ENCODE measurements around the gene MICALL2.

Gene MICALL2

GRCh38 chr7:1394371-1394770, 64.9 kb downstream of the MICALL2 start:
- DNase-seq (ENCODE audit: low read depth in 2 of 2): no peak

GRCh38 chr7:1393421-1393820, 65.8 kb downstream of the MICALL2 start:
- no peak for DNase-seq (ENCODE audit: low read depth in 2 of 2)

GRCh38 chr7:1392556-1392955, 66.7 kb downstream of the MICALL2 start:
- DNase-seq (ENCODE audit: low read depth in 2 of 2): no peak

GRCh38 chr7:1391449-1391848, 67.8 kb downstream of the MICALL2 start:
- no peak for DNase-seq (ENCODE audit: low read depth in 2 of 2)

GRCh38 chr7:1388703-1389335, 70.5 kb downstream of the MICALL2 start:
- no peak for DNase-seq (ENCODE audit: low read depth in 2 of 2)

- DNase-seq (ENCODE audit: low read depth in 2 of 2): no peak
Observed at GRCh38 chr7:1388021-1388702, 71.1 kb downstream of the MICALL2 start.

- no peak for DNase-seq (ENCODE audit: low read depth in 2 of 2)
Observed at GRCh38 chr7:1387261-1387660, 72.0 kb downstream of the MICALL2 start.

GRCh38 chr7:1386623-1387220, 72.5 kb downstream of the MICALL2 start:
- no peak for DNase-seq (ENCODE audit: low read depth in 2 of 2)

GRCh38 chr7:1385809-1386622, 73.3 kb downstream of the MICALL2 start:
- no peak for DNase-seq (ENCODE audit: low read depth in 2 of 2)

- no peak for DNase-seq (ENCODE audit: low read depth in 2 of 2)
Observed at GRCh38 chr7:1385086-1385808, 74.0 kb downstream of the MICALL2 start.
